GM18499 (cell line): ENCODE measurements around the gene FABP3.
"Not testable (repeated sequence)": the region's sequence is repeated elsewhere in the genome, so short reads cannot be mapped to it uniquely, and the experiment has no call there.

ENCODE experiments used
- ATAC-seq: cut with Tn5 transposase; IDR thresholded peaks from one replicate; pipeline ENCODE4 v1.9.1; 2021; ENCODE audit warnings: moderate number of reproducible peaks; ENCODE audit not compliant: insufficient read depth, unreplicated experiment

FABP3 gene

DNA sequence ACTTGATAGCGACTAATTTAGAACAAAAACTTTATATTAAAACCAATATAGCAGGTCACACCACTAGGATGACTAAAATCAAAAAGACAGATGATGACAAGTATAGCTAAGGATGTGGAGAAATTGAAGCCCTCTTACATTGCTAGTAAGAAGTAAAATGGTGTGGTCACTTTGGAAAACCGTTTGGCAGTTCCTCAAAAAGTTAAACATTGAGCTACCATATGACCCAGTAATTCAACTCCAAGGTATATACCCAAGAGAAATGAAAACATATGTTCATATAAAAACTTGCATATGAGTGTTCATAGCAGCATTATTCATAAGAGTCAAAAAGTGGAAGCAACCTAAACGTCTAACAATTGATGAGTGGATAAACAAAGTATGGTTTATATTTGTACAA is 27.1 kb upstream of the FABP3 start:
- ATAC-seq = no peak

DNA sequence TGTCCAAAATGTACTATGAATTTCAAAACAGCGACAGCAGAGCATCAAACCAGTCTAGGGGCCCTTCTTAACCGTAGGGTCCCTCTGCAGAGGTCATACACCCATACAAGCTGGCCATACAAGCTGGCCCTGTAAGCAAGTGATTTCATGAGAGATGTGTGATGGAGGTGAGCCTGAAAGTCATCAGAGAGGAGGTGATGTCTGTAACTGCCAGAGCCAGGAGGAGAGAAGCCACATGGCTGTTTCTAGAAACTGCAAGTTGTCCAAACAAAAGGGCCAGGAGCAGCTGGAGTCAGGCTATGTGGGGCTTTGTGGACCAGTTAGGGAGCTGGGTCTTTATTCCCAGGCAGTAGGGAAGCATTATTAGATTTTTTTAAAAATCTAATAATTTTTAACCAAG is 25.4 kb upstream of the FABP3 start:
- no peak for ATAC-seq

DNA sequence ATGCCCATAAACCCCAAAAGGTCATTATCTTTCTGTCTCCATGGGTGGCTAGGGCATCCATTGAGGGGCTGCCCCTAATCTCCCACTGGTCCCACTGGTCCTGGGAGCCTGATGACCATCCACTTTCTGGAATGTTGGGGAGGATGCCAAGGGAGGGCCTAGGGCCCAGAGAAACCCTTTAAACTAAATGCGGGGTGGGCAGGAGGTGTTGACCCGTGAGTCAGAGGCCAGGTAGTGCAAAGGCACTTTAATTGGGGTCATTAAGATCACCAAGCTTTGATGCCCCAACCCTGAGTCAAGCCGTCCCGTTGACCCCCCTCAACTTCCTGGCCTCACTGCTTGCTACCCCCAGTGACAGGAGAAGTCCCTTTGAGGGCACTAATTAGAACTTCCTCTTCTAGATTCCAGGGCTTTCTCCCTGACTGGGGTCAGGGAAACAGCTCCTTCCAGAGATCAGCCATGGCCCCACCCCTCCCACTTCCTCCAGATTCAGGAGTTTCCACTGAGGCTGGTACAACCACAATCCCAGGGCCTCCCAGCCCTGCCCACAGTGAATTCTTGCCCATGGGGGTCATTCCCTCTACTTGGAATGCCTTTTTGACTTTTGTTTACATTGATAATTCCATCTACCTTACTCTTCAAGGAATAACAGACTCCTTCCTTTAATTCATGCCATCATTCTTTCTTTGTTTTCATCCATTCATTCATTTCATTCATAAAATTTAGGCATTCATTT is 24.7 kb upstream of the FABP3 start:
- no peak for ATAC-seq

DNA sequence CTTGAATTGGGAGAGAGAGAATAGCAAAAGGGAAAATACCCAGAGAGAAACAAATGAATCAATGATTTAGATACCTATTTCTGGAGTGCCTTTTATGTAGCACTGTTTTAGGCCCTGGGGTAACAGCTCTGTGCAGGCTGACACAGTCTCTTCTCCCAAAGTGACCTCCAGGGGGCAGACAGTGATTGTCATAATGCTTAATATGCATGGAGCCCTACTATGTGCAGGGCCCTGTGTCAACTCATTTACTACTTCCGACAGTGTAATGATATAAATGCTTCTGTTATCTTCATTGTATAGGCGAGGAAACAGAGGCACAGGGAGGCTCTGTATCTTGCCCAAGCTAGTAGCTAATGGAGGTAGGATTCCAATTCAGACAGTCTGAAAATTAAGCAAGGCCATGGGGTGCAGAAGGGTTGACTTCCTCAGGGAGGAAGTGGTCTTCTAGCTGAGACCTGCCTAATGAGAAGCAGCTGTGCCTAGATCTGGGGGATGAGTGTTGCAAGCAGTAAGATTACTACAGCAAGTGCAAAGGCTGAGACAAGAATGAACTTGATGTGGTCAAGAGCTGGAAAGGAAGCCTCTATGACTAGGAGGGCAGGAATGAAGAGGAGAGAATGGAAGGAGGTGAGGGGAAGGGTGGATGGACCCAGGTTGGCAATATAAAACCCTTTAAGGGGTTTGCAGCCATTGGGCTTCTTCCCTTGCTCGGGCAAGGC is 23.9 kb upstream of the FABP3 start:
- no peak for ATAC-seq

DNA sequence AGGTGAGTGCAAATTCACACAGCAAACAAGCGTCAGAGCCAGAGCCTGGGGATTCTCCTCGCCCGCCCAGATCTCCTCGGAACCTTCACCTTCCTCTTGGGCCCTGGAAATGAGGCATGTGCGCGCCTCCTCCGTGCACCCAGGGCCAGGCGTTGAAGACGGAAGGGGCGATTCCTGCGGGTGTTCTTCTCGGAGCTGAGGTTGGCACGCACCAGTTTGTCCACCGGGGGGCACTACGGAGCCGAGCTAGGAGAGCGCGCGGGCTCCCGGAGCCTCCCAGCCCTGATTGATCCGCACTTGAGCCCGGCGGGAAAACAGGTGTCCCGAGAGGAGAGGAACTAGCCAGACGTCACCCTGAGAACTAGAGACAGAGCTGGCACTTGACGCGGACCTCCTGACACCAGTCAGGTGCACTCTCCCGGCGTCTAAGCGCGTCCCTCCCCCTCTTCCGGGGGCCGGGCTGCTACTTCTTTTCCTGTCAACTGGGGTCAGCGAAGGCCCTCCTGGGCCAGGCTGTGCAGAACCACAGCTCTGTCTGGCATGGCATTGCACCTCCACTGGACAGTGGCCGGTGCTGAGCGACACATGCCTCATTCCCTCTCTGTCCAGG is 21.8 kb upstream of the FABP3 start:
- no peak for ATAC-seq

DNA sequence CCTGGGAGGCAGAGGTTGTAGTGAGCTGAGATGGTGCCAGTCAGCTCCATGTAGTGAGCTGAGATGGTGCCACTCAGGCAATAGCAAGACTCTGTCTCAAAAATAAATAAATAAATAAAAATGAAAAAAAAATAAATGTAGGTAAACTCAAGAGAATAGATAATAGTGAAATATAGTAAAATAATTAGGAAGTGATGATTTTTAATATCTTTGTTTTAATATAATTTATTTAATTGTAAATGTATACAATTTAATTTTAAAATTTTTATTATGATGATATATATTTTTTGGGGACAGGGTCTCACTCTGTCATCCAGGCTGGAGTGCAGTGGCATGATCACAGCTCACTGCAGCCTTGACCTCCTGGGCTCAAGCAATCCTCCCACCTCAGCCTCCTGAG is 20.6 kb upstream of the FABP3 start:
- ATAC-seq = no peak

DNA sequence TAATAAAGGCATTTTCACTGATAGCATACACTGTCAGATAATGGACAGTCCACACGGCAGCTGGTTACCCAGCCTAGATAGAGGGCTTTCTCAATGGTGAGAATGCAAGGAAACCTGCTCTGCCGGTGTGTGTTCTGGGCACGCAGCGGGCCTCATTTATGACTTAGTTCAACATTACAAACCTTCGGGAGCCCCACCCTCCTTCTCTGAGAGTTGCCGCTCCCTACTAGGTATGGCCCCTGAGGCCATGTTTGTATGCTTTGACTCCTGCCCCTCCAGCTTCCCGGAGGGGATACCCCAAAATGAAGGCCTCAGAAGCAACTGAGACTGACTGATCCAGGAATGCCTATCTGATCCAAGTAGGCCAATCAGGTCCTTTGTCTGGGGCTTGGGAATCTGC is 17.2 kb upstream of the FABP3 start:
- no peak for ATAC-seq

DNA sequence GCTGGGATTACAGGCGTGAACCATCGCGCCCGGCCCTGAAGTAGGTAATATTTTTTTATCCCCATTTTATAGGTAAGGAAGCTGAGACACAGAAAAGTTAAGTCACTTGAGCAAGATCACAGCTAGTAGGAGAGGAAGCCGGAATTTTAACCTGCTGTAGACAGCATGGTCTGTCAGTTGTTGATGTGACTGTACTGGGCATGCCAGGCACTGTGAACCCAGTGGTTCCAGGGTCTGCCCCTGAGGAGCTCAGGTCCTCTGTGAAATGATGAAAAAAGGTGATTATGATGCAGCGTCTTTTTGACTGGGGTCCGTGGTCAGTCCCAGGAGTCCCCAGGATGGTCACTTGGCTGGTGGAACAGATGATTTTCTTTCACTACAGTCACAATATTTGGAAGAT is 16.7 kb upstream of the FABP3 start:
- ATAC-seq = no peak

DNA sequence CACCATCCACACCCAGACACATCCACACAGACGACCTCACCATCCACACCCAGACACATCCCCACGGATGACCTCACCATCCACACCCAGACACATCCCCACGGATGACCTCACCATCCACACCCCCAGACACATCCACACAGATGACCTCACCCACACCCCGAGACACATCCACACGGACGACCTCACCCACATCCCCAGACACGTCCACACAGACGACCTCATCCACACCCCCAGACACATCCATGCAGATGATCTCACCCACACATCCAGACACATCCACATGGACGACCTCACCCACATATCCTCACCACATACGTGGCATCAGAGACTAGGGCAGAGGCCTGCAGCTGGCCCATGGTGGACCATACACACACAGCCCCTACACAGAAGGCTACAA is 14.7 kb upstream of the FABP3 start:
- no peak for ATAC-seq

DNA sequence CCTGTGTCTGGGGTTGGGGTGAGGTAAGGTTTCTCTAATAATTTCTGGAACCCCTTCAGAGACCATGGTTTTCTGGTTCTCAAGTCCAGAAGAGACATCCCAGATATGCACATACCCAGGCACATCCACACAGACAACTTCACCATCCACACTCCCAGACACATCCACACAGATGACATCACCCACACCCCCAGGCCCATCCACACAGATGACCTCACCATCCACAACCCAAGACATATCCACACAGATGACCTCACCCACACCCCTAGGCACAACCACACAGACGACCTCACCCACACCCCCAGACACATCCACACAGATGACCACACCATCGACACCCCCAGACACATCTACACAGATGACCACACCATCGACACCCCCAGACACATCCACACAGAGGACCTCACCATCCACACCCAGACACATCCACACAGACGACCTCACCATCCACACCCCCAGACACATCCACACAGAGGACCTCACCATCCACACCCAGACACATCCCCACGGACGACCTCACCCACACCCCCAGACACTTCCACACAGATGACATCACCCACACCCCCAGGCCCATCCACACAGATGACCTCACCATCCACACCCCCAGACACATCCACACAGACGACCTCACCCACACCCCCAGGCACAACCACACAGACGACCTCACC is 13.8 kb upstream of the FABP3 start:
- ATAC-seq = not testable (repeated sequence)

DNA sequence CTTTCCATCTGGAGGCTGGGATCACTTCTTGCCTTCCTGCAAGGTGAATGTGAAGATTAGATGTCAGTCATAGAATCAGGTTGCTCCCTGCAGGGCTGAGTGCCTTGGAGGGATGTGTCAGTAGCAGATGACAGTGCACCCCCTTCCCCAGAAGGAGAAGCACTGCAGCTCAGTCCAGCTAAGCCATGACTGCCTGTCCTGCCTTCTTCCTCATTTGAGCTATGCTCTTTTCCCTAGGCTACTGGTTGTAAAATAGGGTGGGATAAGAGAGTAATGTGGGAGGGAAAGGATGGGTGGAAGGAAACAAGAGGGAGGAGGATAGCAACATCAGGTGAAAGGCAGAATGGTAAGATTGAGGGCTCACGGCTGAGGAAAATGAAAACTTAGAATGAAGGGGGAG is 11.1 kb upstream of the FABP3 start:
- ATAC-seq = no peak

DNA sequence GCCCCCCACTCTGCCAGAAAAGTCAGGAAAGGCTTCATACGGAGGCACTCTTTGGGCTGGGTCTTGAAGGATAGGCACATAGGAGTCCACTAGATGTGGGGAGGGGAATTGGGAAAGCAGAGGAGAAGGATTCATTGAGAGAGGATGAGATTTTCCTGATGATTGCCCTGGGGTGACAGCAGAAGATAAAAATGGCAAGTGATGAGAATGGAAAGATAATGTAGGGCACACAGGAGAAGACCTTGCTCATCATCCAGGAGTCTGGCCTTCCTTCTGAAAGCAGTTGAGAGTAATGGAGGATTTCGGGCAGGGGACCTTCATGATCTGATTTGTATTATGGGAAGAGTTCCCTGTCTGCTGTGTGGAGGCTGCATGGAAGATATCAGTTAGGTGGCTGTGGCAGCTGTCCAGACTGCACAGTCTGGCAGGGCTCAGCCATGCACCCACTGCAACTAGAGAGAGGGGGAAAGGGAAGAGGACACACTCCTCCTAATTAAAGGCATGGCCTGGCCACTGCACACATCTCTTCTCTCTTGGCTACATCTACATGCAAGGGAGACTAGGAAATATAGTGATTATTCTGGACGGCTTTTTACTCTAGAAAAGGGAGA is 9.6 kb upstream of the FABP3 start:
- ATAC-seq = no peak

DNA sequence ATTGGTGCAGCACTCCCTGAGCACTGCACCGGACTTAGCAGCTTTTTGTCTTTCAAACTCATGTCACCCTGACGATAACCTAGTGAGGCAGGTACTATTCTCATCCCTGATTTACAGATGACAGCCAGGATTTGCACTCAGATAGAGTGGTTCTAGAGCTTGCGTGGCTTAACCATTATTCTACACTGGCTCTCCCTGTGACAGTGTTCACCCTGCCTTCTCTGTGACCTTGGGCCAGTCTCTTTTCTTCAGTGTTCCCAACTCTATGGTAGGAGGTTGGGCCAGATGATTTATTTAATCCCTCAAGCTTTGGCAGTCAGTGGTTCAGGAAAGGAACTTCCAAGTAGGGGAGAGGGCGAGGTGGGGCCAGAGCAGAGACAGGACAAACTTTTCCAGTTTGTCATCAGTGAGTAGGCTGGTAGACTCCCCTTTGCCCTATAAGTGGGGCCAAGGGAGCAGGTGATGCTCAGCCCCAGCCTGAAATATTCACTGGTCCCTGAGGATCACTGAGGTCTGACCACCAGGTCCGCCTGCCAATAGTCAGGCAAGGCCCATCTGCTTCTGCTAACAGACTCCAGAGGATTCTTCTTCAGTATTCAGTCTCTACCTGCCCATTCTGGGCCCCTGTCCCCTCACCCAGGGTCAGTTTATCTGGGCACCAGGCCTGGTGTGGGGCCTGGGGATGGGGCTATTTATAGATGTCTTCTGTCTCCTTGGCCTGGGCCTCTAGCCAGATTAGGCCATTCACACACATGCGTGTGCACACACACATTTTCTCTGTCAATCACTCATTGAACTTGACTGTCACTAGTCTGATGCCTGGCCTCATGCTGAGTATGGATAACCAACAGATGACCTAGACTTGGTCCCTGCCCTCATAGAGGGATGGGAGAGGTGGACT is 8.8 kb upstream of the FABP3 start:
- ATAC-seq = no peak

DNA sequence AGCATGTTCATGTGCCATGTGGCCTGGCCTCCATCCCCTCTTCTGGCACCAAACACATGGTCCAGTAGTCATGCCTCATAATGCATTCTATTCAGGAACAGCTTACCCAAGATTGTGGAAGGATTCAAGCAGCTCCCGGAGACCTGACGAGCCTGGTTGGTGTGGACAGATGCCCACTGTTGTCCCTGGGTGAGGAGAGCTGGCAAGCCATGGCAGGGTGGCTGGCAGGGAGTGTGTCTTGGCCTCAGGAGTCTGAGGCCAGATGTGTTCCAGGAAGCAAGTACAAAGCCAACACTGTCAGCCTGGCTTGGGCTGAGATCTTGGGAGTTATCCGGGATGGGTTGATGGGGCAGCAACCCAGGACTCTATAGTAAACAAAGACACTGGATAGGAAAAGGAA is 7.3 kb upstream of the FABP3 start:
- no peak for ATAC-seq

DNA sequence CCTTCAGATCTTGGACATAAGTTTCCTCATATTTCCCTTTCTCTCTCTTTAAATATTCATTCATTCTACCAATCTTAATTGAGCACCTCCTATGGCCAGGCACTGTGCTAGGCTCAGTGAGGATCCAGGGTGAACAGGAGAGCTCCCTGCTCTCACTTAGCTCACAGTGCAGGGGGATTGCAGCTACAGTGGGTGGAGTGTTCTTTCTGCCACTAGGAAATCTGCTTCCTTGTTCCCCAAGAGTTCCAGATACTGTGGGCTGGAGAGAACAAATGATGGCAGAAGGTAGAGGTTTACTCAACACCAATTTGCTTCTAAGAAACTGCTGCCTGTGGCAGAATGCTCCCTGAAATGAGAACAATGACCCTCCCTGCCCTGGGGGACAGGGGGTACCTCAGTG is 5.1 kb upstream of the FABP3 start:
- no peak for ATAC-seq

DNA sequence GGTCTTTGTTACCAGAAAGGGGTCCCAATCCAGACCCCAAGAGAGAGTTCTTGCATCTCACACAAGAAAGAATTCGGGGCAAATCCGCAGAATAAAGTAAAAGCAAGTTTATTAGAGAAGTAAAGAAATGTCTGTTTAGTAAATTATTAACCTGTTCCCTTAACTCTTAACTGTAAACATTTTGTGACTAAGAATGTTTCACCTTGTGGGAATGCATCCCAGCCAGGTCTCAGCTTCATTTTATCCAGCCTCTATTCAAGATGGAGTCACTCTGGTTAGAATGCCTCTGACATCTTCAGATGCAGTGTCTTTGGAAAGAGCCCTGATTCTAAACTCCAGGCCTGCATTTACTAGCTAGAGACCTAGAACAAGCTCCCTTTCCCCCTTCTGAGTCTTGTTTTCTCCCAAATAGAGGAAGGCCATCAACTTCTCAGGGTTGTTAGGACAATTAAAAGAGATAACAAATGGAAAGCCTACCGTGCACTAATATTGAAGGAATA is 4.5 kb upstream of the FABP3 start:
- ATAC-seq = no peak

DNA sequence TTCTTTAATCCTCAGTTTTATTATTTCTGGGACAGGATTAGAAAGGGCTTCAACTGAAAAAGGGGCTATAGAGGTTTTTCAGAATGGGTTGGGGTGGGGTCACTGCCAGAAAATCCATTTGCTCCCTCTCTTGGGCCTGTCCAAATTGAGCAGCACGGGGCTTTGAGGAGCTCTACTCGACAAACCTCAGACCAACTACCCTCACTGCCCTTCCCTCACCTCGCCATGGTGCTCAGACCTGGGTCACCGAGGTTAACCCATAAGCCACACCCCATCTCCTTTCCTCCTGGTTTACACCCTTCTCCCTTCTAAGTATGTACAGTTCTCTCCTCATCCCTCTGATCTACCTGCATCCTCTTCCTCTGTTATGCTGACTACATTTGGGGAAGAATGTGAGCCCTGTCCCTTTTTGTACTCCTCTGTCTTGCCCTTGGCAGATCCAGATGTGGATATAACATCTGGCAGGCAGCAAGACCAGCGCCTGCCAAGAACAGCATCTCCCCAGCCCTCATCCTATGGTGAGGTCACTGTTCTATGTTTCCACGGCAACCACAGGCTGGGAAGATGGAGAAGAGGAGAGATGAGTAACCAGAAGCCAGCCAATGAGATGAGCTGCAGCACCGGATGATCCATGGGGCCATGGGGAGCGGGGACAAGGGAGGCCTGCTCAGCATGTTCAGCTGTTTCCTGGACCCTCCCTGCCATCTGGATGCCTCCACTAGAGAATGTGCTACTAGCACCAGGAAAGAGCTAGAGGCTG is 3.7 kb upstream of the FABP3 start:
- ATAC-seq = no peak

DNA sequence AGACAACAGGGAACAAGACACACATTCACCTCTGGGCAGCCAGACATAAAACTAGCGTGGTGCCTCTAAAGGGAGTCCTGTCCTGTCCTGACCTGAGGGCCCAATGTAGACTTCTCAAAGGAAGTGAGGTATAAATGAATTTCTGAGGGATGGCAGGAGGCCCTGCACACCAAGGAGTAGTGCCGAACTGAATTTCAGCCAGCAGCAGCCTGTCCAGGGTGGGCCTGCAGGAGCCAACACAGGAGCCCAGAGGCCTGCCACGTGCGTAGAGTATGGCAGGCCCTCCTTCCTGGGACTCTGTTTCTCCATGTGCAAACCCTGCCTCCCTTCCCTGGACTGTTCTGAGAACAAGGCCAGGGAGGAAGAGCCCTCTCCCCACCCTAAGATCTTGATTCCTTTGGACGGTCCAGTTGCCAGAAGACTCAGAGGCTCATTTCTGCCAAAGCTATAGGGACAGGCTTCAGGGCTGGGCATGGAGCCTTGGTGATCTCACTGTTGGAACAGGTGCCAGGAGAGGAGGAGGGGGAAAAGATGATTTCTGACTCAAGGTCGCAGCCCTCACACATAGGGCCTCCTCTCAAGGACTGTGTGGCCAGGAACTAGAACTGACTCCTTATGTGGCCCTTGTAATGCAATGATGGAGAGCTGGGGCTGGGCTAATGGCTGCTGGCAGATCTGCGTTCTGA is 1.8 kb upstream of the FABP3 start:
- no peak for ATAC-seq
